ENCODE data around the gene CCNF. TPM values are rescaled to one million over a fixed set of nuclear protein-coding genes. Genes with fewer than 3 reads are reported as not detected.

CCNF gene
- polyA plus RNA-seq, 4 donors: 7.8 to 11.9 (median 10.3) TPM

GRCh38 chr16:2483939-2484897 lies 55.0 kb downstream of the CCNF start:
- no peak for DNase-seq (ENCODE audit: low read depth in 4 of 4, low spot score in 3 of 4)

DNA sequence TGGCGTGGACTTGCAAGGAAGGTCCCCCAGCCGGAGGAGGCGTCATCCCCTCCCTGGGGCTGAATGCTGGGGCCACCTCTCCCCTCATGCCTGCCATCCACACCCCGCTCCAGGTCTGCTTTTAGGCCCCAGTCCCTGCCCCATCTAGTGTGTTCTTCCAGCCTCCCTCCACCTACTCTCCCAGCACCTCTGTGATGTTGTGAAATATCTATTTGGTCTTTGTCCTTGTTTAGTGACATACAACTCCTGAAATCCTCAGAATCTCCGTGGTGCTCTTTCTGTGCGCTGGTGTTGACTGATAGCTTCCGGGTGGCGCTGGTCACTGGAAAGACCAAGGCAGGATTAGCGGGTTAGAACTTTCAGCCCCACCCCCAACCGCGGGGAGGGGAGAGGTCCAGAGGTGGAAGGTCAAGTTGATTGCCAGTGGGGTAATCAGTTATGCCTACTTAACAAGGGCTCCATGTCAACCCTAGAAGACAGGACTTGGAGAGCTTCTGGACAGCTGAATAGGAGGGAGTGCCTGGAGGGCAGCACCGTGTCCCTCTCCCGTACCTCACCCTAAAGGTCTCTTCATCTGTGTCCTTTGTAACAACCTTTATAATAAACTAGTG lies 55.8 kb downstream of the CCNF start:
- DNase-seq (ENCODE audit: low read depth in 4 of 4, low spot score in 3 of 4): no peak

DNA sequence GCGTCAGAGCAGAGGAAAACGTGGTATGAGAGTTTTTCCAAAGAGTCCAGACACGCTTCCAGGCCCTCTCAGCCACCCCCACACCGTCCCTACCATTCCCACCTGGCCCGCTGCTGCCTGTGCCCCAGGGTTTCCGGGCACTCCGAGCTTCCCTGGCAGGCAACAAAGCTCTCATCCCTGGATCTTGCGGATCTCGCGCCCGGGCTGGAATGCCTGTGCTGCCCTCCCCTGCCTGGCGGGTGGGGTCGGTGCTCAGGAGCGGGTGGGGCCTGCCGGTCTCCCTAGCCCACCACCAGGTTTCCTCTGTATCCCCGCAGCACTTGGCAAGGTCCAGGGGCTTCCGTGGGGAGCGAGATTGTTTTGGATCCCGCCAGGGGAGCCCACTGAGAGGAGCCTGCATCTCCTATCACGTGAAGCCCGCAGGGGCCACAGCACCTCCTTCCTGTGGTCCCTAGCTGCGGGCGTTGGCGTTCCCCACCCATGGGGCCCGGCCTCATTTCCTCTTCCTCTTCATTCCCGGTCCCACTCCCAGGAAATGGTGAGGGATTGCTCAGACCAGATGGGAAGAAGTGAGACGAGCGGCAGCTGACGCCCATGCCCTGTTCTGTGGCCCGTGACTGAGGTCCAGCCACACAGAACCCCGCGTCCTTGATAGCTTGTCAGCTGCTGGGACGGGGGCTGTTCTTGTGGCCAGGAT lies 56.7 kb downstream of the CCNF start:
- DNase-seq (ENCODE audit: low read depth in 4 of 4, low spot score in 3 of 4): no peak

GRCh38 chr16:2486645-2487516 lies 57.6 kb downstream of the CCNF start:
- no peak for DNase-seq (ENCODE audit: low read depth in 4 of 4, low spot score in 3 of 4)

GRCh38 chr16:2487517-2487842 lies 58.2 kb downstream of the CCNF start:
- DNase-seq (ENCODE audit: low read depth in 4 of 4, low spot score in 3 of 4): no peak

DNA sequence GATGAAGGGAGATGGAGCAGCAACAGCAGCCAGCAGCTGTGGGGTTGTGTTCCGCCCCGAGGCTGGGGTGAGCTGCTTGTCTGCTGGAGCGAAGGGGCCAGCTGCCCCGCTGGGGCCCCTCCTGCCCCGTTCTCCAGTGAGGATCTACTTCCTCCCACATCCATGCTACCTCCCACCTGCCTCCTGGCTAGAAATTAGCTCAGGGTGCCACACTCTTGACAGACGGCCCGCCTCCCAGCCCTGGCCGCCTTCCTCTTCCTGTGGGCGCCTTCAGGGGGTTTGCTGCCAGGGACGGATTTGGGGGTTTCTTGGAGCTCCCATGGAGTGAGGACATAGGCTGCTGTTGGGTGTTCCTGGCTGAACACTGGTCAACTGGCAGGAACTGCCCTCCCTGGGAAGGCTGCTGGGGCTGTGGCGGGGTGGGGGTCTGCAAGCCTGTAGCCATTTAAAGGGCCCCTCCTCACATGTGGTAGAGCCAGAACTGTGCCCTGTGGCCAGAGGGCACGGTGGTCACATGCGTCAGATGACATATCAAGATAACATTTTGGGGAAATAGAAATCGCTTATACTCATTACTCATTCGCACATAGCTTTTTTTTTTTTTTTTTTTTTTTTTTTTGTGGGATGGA lies 58.8 kb downstream of the CCNF start:
- no peak for DNase-seq (ENCODE audit: low read depth in 4 of 4, low spot score in 3 of 4)

DNA sequence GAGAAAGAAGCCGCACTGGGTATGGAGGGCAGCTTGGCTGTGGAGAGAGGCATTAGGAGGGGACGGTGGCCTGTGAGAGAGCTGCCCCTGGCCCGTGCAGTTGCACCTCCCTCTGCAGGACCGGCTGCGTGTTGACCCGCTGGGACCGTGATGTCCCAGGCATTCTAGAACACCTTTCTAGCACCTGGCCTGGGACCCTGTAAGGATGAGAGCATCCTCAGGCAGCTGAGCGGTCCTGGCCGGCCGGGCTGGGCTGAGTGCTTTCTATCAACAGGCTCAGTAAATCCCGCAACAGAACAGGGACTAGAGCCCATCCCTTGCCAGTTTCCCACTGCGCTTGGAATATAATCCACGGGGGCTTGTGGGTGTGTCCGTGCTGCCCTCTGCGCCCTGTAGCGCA lies 60.3 kb downstream of the CCNF start:
- no peak for DNase-seq (ENCODE audit: low read depth in 4 of 4, low spot score in 3 of 4)

- DNase-seq (ENCODE audit: low read depth in 4 of 4, low spot score in 3 of 4): no peak
Measured at GRCh38 chr16:2490190-2491105, 61.2 kb downstream of the CCNF start.

- DNase-seq (ENCODE audit: low read depth in 4 of 4, low spot score in 3 of 4): no peak
Measured at GRCh38 chr16:2492292-2492691, 63.0 kb downstream of the CCNF start.

GRCh38 chr16:2493605-2494004 lies 64.4 kb downstream of the CCNF start:
- no peak for DNase-seq (ENCODE audit: low read depth in 4 of 4, low spot score in 3 of 4)

- no peak for DNase-seq (ENCODE audit: low read depth in 4 of 4, low spot score in 3 of 4)
Measured at GRCh38 chr16:2494616-2495015, 65.4 kb downstream of the CCNF start.

DNA sequence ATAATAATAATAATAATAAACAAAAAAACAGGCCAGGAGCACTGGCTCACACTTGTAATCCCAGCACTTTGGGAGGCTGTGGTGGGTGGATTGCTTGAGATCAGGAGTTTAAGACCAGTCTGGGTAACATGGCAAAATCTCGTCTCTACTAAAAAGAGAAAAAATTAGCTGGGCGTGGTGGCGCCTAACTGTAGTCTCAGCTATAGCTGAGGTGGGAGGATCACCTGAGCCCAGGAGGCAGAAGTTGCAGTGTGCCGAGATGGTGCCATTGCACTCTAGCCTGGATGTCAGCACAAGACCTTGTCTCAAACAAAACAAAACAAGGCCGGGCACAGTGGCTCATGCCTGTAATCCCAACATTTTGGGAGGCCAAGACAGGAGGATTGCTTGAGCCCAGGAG lies 65.8 kb downstream of the CCNF start:
- DNase-seq (ENCODE audit: low read depth in 4 of 4, low spot score in 3 of 4): no peak

DNA sequence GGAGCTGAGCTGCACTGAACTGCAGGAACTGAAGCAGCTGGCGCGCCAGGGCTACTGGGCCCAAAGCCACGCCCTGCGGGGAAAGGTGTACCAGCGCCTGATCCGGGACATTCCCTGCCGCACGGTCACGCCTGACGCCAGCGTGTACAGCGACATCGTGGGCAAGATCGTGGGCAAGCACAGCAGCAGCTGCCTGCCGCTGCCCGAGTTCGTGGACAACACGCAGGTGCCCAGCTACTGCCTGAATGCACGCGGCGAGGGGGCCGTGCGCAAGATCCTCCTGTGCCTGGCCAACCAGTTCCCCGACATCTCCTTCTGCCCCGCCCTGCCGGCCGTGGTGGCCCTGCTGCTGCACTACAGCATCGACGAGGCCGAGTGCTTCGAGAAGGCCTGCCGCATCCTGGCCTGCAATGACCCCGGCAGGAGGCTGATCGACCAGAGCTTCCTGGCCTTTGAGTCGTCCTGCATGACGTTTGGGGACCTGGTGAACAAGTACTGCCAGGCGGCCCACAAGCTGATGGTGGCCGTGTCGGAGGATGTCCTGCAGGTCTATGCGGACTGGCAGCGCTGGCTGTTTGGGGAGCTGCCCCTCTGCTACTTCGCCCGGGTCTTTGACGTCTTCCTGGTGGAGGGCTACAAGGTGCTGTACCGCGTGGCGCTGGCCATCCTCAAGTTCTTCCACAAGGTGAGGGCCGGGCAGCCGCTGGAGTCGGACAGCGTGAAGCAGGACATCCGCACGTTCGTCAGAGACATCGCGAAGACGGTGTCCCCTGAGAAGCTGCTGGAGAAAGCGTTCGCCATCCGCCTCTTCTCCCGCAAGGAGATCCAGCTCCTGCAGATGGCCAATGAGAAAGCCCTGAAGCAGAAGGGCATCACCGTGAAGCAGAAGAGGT lies 67.2 kb downstream of the CCNF start:
- DNase-seq (ENCODE audit: low read depth in 4 of 4, low spot score in 3 of 4): no peak

- no peak for DNase-seq (ENCODE audit: low read depth in 4 of 4, low spot score in 3 of 4)
Measured at GRCh38 chr16:2497116-2497630, 67.9 kb downstream of the CCNF start.

DNA sequence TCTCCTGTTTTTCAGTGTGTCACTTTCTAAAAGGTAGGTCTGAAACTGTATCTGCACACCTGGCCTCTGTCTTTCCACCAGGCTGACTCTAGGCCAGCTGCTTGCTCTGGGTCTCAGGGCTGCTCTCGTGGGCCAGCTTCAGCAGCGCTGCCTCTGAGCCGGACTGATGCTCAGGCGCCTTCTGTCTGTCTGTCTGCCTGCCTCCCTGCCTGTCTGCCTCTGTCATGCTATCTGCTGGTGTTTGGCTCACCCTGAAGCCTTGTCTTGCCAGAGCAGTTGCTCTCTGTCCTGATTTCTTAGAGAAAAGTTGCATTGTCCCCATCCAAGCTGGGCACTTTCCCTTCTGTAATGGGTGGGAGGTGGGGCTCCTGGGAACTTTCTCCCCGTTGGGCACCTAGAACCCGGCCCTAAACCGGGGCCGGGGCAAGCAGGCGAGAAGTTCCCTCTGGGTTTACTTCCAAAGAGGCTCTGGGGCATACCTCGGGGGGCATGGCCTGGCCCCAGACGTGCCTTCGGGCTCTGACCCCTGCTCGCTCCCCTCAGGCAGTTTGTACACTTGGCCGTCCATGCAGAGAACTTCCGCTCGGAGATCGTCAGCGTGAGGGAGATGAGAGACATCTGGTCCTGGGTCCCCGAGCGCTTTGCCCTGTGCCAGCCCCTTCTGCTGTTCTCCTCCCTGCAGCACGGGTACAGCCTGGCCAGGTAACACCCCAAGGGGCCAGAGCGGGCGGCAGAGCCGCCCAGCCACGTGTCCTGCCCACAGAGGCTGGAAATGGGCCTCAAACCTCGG lies 68.6 kb downstream of the CCNF start:
- DNase-seq (ENCODE audit: low read depth in 4 of 4, low spot score in 3 of 4): no peak

GRCh38 chr16:2498531-2499253 lies 69.4 kb downstream of the CCNF start:
- DNase-seq (ENCODE audit: low read depth in 4 of 4, low spot score in 3 of 4): no peak

Data from left renal pelvis (tissue), 4 donors.